ENCODE data around the gene ZNF385C.
A peak's percentile ranks its signal among the peaks of the same experiment; 100 is the strongest.

Gene ZNF385C

GRCh38 chr17:41987642-41988041, 110.6 kb downstream of the ZNF385C start:
- DNase-seq, result no peak

- no peak for DNase-seq
These were observed 111.6 kb downstream of the ZNF385C start for GRCh38 chr17:41986634-41987033.

- no peak for DNase-seq
These were observed 112.4 kb downstream of the ZNF385C start for GRCh38 chr17:41985919-41986318.

GRCh38 chr17:41984454-41984853, 113.8 kb downstream of the ZNF385C start:
- no peak for DNase-seq

GRCh38 chr17:41982026-41982760, 116.1 kb downstream of the ZNF385C start:
- no peak for DNase-seq

- no peak for DNase-seq
These were observed 120.3 kb downstream of the ZNF385C start for GRCh38 chr17:41977991-41978390.

GRCh38 chr17:41976142-41976768, 122.0 kb downstream of the ZNF385C start:
- peak in 2 of 14 donors; percentile 15 to 39 for DNase-seq
